HFFc6 (cell line): ENCODE data around the gene RGCC. TPM values are rescaled to one million over a fixed set of nuclear protein-coding genes. Genes with fewer than 3 reads are reported as not detected.

Experiments used
- DNase-seq: peaks from one replicate; pipeline ENCODE4 v3.0.0-alpha.2; 2018
- H3K27ac Mint-ChIP-seq: 2 replicates; pipeline ENCODE4 v1.8.0; 2020; ENCODE audit warnings: mild to moderate bottlenecking, mixed read lengths
- H3K27me3 Mint-ChIP-seq: 2 replicates; pipeline ENCODE4 v1.8.0; 2021; ENCODE audit warnings: mild to moderate bottlenecking, moderate library complexity, mixed read lengths; ENCODE audit not compliant: insufficient read depth
- H3K36me3 Mint-ChIP-seq: 2 replicates; pipeline ENCODE4 v1.8.0; 2021; ENCODE audit warnings: low read depth, mixed read lengths
- H3K4me1 Mint-ChIP-seq: 2 replicates; pipeline ENCODE4 v1.8.0; 2020; ENCODE audit warnings: low read depth, mixed read lengths
- H3K4me3 Mint-ChIP-seq: 2 replicates; pipeline ENCODE4 v1.8.0; 2020; ENCODE audit warnings: mild to moderate bottlenecking, moderate library complexity, mixed read lengths
- H3K9me3 Mint-ChIP-seq: 2 replicates; pipeline ENCODE4 v1.8.0; 2020; ENCODE audit warnings: mild to moderate bottlenecking, mixed read lengths
- total RNA-seq, 6 experiments: library from RNA; stranded (reverse); fragmentation: NEBNext Ultra II Directional; extraction: Animal tissue kit (Norgen Biotek cat#: 25700); gene quantifications; 2 replicates in 1 of 6; 3 replicates in 5 of 6; pipeline ENCODE4 v1.2.3, GENCODE V29; 2021
- TF ChIP-seq, protein P1 (sequence below): fragments of 200-600 bp; sonication (generic); IDR thresholded peaks from 2 replicates; pipeline ENCODE4 v1.5.0; 2021; ENCODE audit warnings: antibody characterized with exemption, mild to moderate bottlenecking

Gene RGCC
- total RNA-seq, 6 experiments from 2014 or later = 0.43 TPM; not detected in 5

DNA sequence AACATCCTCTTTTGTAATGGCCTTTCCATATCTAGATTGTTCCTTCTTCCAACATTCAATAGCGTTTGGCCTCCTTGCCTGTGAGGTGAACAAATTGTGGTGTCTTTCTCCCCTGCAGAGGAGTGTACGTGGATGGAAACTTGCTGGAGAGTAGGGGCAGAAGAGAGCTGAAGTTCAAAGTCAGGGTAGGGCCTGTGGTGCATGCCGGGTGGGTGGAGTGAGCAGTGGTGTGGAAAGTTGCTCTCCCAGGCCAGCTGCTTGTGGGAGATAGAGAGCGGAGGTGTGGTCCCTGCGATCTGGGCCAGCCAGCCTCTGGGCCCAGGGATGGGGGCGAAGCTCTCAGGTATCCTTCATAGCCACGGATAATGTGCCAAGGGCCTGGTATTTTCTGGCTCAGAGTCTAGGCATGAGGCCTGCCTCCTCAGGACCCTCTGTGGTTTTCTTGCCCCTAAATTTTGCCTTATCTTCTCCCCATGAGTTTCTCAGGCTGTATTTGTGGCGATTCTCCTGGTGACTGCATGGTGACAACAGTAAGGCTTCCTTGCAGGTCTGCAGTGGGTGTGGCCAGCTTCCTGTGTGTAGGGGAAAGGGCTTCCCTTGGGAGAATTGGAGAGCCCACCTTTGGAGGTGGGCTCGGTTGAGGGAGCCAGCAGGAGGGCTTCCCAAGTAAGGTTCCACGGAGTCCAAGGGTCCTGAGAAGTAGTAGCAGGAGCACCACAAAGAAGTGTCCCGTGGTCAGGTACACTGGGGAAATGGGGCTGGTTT lies 6.7 kb downstream of the RGCC start:
- DNase-seq = no peak
- peaks cover 8% of the 10 kb centered on the region for H3K27me3 Mint-ChIP-seq
- peaks cover 20% of the 10 kb centered on the region for H3K4me1 Mint-ChIP-seq
- H3K36me3 Mint-ChIP-seq = no peaks in the 10 kb centered on the region
- H3K9me3 Mint-ChIP-seq = no peaks in the 10 kb centered on the region
- no peak overlapping the region for H3K4me3 Mint-ChIP-seq
- TF ChIP-seq, protein P1, sequence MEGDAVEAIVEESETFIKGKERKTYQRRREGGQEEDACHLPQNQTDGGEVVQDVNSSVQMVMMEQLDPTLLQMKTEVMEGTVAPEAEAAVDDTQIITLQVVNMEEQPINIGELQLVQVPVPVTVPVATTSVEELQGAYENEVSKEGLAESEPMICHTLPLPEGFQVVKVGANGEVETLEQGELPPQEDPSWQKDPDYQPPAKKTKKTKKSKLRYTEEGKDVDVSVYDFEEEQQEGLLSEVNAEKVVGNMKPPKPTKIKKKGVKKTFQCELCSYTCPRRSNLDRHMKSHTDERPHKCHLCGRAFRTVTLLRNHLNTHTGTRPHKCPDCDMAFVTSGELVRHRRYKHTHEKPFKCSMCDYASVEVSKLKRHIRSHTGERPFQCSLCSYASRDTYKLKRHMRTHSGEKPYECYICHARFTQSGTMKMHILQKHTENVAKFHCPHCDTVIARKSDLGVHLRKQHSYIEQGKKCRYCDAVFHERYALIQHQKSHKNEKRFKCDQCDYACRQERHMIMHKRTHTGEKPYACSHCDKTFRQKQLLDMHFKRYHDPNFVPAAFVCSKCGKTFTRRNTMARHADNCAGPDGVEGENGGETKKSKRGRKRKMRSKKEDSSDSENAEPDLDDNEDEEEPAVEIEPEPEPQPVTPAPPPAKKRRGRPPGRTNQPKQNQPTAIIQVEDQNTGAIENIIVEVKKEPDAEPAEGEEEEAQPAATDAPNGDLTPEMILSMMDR = no peak
- H3K27ac Mint-ChIP-seq = peak overlapping the region; percentile 73

DNA sequence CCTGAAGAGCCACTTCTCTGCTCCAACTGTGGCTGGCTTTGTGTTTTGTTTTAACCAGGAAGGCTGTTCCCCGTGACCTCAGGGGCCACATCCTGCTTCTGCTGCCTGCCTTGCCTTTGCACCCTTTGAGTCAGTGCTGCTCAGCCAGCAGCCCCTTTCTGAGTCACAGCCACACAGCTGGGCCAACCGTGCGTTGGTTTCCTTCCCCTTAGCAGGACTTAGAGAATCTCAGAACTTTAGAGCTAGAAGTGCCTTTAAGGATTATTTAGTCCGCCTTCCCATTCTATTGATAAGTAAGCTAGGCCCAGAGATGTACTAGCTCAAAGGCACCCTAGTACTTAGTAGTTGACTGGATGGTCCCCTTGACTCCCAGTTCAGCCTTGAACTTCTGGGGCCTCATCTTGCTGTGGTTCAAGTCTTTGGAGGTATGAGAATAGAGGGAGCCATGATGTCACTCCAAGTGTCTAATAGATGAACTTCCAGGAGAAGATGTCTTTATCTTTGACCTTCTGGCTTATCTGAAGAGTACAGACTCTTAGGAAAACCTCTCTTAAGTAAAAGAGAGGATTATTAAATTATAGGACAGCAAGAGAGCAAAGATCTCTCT lies 8.0 kb downstream of the RGCC start:
- Mint-ChIP-seq H3K9me3 (no peaks in the 10 kb centered on the region), H3K36me3 (no peaks in the 10 kb centered on the region), H3K4me1 (peaks cover 20% of the 10 kb centered on the region), H3K27ac (peak overlapping the region; percentile 73), H3K4me3 (no peak overlapping the region), H3K27me3 (peaks cover 5% of the 10 kb centered on the region)
- TF ChIP-seq, protein P1 = no peak
- DNase-seq = peak; percentile 55

DNA sequence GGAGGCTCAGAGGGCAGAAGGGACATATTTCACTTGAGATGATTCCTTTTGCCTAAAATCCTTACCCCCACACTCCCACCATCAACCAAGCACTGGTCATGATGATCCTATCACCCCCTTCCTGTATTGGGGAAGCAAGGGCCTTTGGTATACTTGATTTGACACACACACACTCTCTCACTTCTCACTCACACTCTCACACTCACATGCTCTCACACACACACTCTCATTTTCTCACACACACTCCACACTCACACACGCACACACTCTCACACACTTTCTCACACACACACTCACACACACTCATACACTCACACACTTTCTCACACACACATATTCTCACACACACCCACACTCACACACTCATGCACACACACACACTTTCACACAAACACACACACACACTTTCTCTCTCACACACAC lies 8.6 kb downstream of the RGCC start:
- Mint-ChIP-seq H3K36me3 (no peaks in the 10 kb centered on the region), H3K4me3 (no peak overlapping the region), H3K9me3 (no peaks in the 10 kb centered on the region), H3K4me1 (peaks cover 20% of the 10 kb centered on the region), H3K27ac (no peak overlapping the region; the same call in 1 of the 2 replicates), H3K27me3 (peaks cover 5% of the 10 kb centered on the region)
- TF ChIP-seq, protein P1 = no peak
- DNase-seq = no peak

DNA sequence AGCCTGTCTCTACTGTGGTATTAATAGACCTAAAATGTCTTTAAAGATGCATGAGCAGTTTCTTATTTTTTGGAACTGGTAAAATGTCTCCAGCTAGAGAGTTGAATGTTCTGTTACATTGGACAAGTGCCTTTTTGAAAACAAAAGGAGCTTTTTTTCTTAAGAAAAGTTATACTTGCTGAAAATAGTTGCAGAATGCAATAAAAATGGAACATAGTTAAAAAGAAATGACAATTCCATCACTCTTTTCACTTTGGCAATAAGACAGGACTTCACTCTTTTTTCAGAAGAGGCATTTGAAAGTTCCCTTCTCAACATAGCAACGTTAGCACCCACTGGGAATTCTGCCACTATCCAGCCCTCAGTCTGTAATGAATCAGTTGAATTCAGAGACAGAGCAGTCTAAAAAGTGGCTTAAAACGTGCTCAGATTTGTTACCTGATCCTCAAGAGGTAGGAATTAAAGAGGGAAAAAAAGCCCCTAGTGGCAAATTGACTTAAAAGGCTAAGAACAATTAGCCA lies 10.1 kb downstream of the RGCC start:
- TF ChIP-seq, protein P1 = no peak

GRCh38 chr13:41468631-41469030 lies 11.3 kb downstream of the RGCC start:
- Mint-ChIP-seq H3K27ac (no peak overlapping the region), H3K36me3 (no peaks in the 10 kb centered on the region), H3K4me1 (peaks cover 20% of the 10 kb centered on the region), H3K27me3 (no peaks in the 10 kb centered on the region; the same call in 1 of the 2 replicates), H3K9me3 (no peaks in the 10 kb centered on the region), H3K4me3 (no peak overlapping the region)
- no peak for DNase-seq
- TF ChIP-seq, protein P1 = no peak

More for the DNA sequence above, 10.1 kb downstream of the RGCC start:
- DNase-seq = no peak
- Mint-ChIP-seq H3K9me3 (no peaks in the 10 kb centered on the region), H3K4me1 (peaks cover 20% of the 10 kb centered on the region), H3K27ac (no peak overlapping the region), H3K27me3 (no peaks in the 10 kb centered on the region; the same call in none of the 2 replicates), H3K4me3 (no peak overlapping the region), H3K36me3 (no peaks in the 10 kb centered on the region)
